ENCODE data around the gene THOC7.

THOC7 gene

DNA sequence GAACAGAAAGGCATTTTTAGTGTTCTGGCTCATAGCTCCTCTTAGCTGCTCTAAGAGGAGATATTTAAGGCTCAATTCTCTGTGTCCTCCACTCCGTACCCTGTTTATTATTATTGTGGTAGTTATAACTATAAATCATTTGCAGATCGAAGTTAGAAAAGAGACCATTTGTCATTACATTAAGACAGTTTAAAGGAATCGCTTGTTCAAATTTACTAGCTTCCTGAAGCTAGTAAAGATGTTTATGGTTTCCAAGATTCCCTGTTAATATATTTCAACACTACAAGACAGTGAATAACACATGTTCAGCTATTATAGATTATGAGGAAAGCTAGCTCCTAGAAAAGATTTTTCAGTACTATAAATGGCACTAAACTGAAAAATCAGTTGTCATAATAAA lies 12.7 kb upstream of the THOC7 start:
- H4K20me1 ChIP-seq (ENCODE audit: insufficient read depth, low read length, poor library complexity, severe bottlenecking), result peaks cover 71% of the 10 kb centered on the region
- H3K79me2 ChIP-seq (ENCODE audit: insufficient read depth, low read length), result peaks cover 95% of the 10 kb centered on the region
- no peaks in the 10 kb centered on the region for H3K27me3 ChIP-seq (ENCODE audit: insufficient read depth, low read length, poor library complexity, severe bottlenecking)
- 0 out of 2 replicates have a peak, but pooled peaks cover 4% of the 10 kb centered on the region for H3F3A ChIP-seq (ENCODE audit: low read depth)
- H3K36me3 ChIP-seq (ENCODE audit: insufficient read depth, low read length), result no peaks in the 10 kb centered on the region
- no peak overlapping the region for H2AFZ ChIP-seq (ENCODE audit: low read length)
- no peak overlapping the region for H3K4me3 ChIP-seq (ENCODE audit: low read length, poor library complexity, severe bottlenecking)
- no peak overlapping the region for H3K9ac ChIP-seq (ENCODE audit: low read depth, low read length, poor library complexity, severe bottlenecking)
- H3K4me1 ChIP-seq (ENCODE audit: insufficient read depth, low read length, poor library complexity, severe bottlenecking), result peaks cover 54% of the 10 kb centered on the region
- H3K4me2 ChIP-seq (ENCODE audit: low read depth, low read length, poor library complexity, severe bottlenecking), result no peak overlapping the region
- TF ChIP-seq CTCF (conservative IDR thresholded peaks at IDR 0.05; ENCODE audit: low read length) (no peak), EZH2phosphoT487 (IDR thresholded peaks at IDR 0.05; ENCODE audit: borderline replicate concordance) (no peak)
- H3K9me3 ChIP-seq (ENCODE audit: insufficient read depth, low read depth, low read length), result no peaks in the 10 kb centered on the region
- H3K9me2 ChIP-seq (replicated peaks; ENCODE audit: low read depth, low read length), result no peaks in the 10 kb centered on the region

- Histone ChIP-seq H3F3A (ENCODE audit: low read depth) (0 out of 2 replicates have a peak, but pooled peaks cover 4% of the 10 kb centered on the region), H3K4me1 (ENCODE audit: insufficient read depth, low read length, poor library complexity, severe bottlenecking) (peaks cover 62% of the 10 kb centered on the region), H4K20me1 (ENCODE audit: insufficient read depth, low read length, poor library complexity, severe bottlenecking) (peaks cover 75% of the 10 kb centered on the region), H3K4me3 (ENCODE audit: low read length, poor library complexity, severe bottlenecking) (no peak overlapping the region), H3K27me3 (ENCODE audit: insufficient read depth, low read length, poor library complexity, severe bottlenecking) (no peaks in the 10 kb centered on the region), H3K9me2 (replicated peaks; ENCODE audit: low read depth, low read length) (no peaks in the 10 kb centered on the region), H3K9ac (ENCODE audit: low read depth, low read length, poor library complexity, severe bottlenecking) (no peak overlapping the region), H3K9me3 (ENCODE audit: insufficient read depth, low read depth, low read length) (no peaks in the 10 kb centered on the region), H2AFZ (ENCODE audit: low read length) (no peak overlapping the region), H3K79me2 (ENCODE audit: insufficient read depth, low read length) (peaks cover 95% of the 10 kb centered on the region), H3K4me2 (ENCODE audit: low read depth, low read length, poor library complexity, severe bottlenecking) (no peak overlapping the region), H3K36me3 (ENCODE audit: insufficient read depth, low read length) (no peaks in the 10 kb centered on the region)
- TF ChIP-seq CTCF (conservative IDR thresholded peaks at IDR 0.05; ENCODE audit: low read length) (no peak), EZH2phosphoT487 (IDR thresholded peaks at IDR 0.05; ENCODE audit: borderline replicate concordance) (no peak)
Measured at GRCh38 chr3:63875510-63875909, 11.9 kb upstream of the THOC7 start.

- H3K4me2 ChIP-seq (ENCODE audit: low read depth, low read length, poor library complexity, severe bottlenecking), result no peak overlapping the region
- 0 out of 2 replicates have a peak, but pooled peaks cover 4% of the 10 kb centered on the region for H3F3A ChIP-seq (ENCODE audit: low read depth)
- TF ChIP-seq CTCF (conservative IDR thresholded peaks at IDR 0.05; ENCODE audit: low read length) (no peak), EZH2phosphoT487 (IDR thresholded peaks at IDR 0.05; ENCODE audit: borderline replicate concordance) (no peak)
- H3K9ac ChIP-seq (ENCODE audit: low read depth, low read length, poor library complexity, severe bottlenecking), result no peak overlapping the region
- H3K27me3 ChIP-seq (ENCODE audit: insufficient read depth, low read length, poor library complexity, severe bottlenecking), result no peaks in the 10 kb centered on the region
- H3K36me3 ChIP-seq (ENCODE audit: insufficient read depth, low read length), result no peaks in the 10 kb centered on the region
- H2AFZ ChIP-seq (ENCODE audit: low read length), result no peak overlapping the region
- peaks cover 62% of the 10 kb centered on the region for H3K4me1 ChIP-seq (ENCODE audit: insufficient read depth, low read length, poor library complexity, severe bottlenecking)
- no peaks in the 10 kb centered on the region for H3K9me3 ChIP-seq (ENCODE audit: insufficient read depth, low read depth, low read length)
- H3K4me3 ChIP-seq (ENCODE audit: low read length, poor library complexity, severe bottlenecking), result no peak overlapping the region
- H3K9me2 ChIP-seq (replicated peaks; ENCODE audit: low read depth, low read length), result no peaks in the 10 kb centered on the region
- peaks cover 95% of the 10 kb centered on the region for H3K79me2 ChIP-seq (ENCODE audit: insufficient read depth, low read length)
- peaks cover 77% of the 10 kb centered on the region for H4K20me1 ChIP-seq (ENCODE audit: insufficient read depth, low read length, poor library complexity, severe bottlenecking)
Measured at GRCh38 chr3:63874769-63875168, 11.2 kb upstream of the THOC7 start.

Data from Loucy (cell line).